ENCODE measurements around the gene SIL1. TPM values are rescaled to one million over a fixed set of nuclear protein-coding genes. Genes with fewer than 3 reads are reported as not detected.
A peak's percentile ranks its signal among the peaks of the same experiment; 100 is the strongest.

Gene SIL1
- total RNA-seq, 1 donor from 2014 or later, result 35.6 TPM

DNA sequence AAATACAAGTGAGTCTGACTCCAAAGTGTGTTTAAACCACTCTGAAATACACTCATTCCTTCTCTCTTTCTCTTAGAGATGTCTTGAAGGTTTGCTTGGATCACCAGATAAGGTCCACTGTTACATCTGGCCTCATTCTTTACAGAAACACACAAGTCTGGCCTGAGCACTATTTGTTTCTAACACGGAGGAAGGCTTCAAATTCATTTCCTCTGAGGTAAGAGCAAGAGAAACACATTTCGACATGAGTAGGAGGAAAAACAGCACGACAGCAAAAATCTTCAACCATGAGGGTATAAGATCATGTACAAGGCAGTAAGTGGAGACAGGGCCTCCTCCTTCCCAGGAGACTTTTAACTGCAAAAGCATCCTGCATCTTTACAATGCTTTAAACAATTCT lies 8.0 kb downstream of the SIL1 start:
- no peaks in the 10 kb centered on the region for H3K4me1 ChIP-seq
- no peaks in the 10 kb centered on the region for H3K27me3 ChIP-seq
- H3K27ac ChIP-seq, result peak overlapping the region; percentile 1
- no peaks in the 10 kb centered on the region for H3K9me3 ChIP-seq
- no peak for TF ChIP-seq POLR2A (IDR thresholded peaks at IDR 0.05)
- TF ChIP-seq, protein P1, sequence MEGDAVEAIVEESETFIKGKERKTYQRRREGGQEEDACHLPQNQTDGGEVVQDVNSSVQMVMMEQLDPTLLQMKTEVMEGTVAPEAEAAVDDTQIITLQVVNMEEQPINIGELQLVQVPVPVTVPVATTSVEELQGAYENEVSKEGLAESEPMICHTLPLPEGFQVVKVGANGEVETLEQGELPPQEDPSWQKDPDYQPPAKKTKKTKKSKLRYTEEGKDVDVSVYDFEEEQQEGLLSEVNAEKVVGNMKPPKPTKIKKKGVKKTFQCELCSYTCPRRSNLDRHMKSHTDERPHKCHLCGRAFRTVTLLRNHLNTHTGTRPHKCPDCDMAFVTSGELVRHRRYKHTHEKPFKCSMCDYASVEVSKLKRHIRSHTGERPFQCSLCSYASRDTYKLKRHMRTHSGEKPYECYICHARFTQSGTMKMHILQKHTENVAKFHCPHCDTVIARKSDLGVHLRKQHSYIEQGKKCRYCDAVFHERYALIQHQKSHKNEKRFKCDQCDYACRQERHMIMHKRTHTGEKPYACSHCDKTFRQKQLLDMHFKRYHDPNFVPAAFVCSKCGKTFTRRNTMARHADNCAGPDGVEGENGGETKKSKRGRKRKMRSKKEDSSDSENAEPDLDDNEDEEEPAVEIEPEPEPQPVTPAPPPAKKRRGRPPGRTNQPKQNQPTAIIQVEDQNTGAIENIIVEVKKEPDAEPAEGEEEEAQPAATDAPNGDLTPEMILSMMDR (IDR thresholded peaks at IDR 0.05), result no peak
- no peak for TF ChIP-seq POLR2AphosphoS5 (IDR thresholded peaks at IDR 0.05; ENCODE audit: insufficient read depth in 1 of 2, low read depth in 1 of 2)
- H3K36me3 ChIP-seq, result no peaks in the 10 kb centered on the region
- H3K4me3 ChIP-seq, result no peak overlapping the region
- DNase-seq (ENCODE audit: extremely low spot score in 2 of 2), result no peak
- intact Hi-C loops (cut with DNase I), result no loop called here

DNA sequence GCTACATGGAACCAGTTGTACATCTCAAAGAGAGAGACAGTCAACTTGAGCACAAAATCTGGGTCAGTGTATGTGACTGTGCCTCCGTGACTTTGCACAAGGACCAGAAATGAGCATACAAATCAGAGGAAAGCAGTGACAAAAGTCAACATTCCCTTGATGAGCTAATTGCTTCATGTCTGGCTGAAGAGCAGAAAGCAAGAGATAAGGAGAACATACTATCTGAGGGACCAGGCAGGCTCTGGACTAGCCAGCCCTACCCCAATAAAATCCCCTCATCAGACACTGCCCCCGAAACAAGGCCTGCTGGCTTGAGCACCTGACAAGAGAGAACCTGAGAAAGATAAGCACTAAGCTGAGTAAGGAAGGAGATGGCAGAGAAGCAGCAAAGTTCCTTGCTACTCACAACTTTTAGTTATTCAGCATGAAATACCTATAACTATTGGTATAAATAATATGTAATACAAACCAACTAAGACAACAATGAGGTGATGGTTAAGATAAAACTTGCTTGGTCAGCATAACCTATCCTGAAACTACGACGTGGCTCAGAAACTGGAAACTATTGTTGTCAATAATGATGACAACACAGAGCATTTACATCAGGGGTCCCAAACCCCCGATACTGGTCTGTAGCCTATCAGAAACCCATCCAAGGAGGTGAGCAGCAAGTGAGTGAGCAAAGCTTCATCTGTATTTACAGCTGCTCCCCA lies 9.5 kb downstream of the SIL1 start:
- TF ChIP-seq POLR2AphosphoS5 (IDR thresholded peaks at IDR 0.05; ENCODE audit: insufficient read depth in 1 of 2, low read depth in 1 of 2) (no peak), POLR2A (IDR thresholded peaks at IDR 0.05) (no peak)
- TF ChIP-seq, protein P1 (IDR thresholded peaks at IDR 0.05), result no peak
- Histone ChIP-seq H3K27ac (no peak overlapping the region), H3K4me1 (no peaks in the 10 kb centered on the region), H3K36me3 (no peaks in the 10 kb centered on the region), H3K27me3 (no peaks in the 10 kb centered on the region), H3K9me3 (no peaks in the 10 kb centered on the region), H3K4me3 (no peak overlapping the region)
- intact Hi-C loops (cut with DNase I), result no loop called here
- DNase-seq (ENCODE audit: extremely low spot score in 2 of 2), result no peak

DNA sequence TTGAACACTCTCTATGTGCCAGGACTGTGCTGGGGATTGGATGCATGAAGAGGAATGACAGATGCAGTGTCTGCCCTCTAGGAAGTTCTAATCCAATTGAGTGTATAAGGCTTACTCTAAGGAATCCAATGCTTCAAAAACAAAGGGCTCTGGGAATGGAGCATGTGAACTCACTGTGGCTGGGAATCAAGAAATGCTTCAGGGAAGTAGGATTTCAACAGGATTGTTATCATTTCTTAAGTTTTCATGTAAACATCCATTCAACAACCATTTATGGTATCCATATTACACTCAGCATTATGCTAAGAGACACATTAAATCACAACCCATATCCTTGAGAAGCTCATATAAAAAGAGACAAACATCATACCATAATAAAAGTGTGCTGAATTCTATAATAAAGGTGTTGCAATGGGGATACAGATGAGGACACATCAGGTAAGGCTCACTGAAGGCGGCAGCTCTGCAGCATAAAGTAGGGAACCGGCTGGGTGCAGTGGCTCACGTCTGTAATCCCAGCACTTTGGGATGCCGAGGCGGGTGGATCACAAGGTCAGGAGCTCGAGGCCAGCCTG lies 11.3 kb downstream of the SIL1 start:
- Histone ChIP-seq H3K4me3 (no peak overlapping the region), H3K9me3 (no peaks in the 10 kb centered on the region), H3K4me1 (peaks cover 17% of the 10 kb centered on the region), H3K27ac (no peak overlapping the region), H3K36me3 (no peaks in the 10 kb centered on the region), H3K27me3 (no peaks in the 10 kb centered on the region)
- DNase-seq (ENCODE audit: extremely low spot score in 2 of 2), result no peak
- intact Hi-C loops (cut with DNase I), result no loop called here
- TF ChIP-seq POLR2A (IDR thresholded peaks at IDR 0.05) (no peak), POLR2AphosphoS5 (IDR thresholded peaks at IDR 0.05; ENCODE audit: insufficient read depth in 1 of 2, low read depth in 1 of 2) (no peak)
- TF ChIP-seq, protein P1 (IDR thresholded peaks at IDR 0.05), result no peak

DNA sequence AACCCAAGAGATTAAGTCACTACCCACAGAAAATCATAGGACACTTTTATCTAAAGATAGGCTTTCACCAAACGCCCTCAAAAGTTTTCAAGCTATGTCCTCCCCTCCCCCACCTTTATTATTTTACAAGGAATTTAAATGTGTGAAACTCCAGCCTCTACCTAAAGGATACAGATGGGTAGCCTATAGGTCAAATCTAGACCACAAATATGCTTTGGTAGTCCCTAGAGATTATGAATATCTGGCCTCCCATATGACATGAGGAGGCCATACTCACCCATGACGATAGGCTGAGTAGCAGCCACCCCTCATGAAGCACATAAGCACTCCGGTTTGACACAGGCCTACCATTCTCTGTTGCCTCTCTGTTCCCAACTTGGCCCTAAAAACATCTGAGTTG lies 11.9 kb downstream of the SIL1 start:
- no peak for DNase-seq (ENCODE audit: extremely low spot score in 2 of 2)
- Histone ChIP-seq H3K4me3 (no peak overlapping the region), H3K27ac (no peak overlapping the region), H3K4me1 (peaks cover 22% of the 10 kb centered on the region), H3K9me3 (no peaks in the 10 kb centered on the region), H3K27me3 (no peaks in the 10 kb centered on the region), H3K36me3 (no peaks in the 10 kb centered on the region)
- no peak for TF ChIP-seq POLR2AphosphoS5 (IDR thresholded peaks at IDR 0.05; ENCODE audit: insufficient read depth in 1 of 2, low read depth in 1 of 2)
- no peak for TF ChIP-seq POLR2A (IDR thresholded peaks at IDR 0.05)
- TF ChIP-seq, protein P1 (IDR thresholded peaks at IDR 0.05), result no peak
- intact Hi-C loops (cut with DNase I), result no loop called here

DNA sequence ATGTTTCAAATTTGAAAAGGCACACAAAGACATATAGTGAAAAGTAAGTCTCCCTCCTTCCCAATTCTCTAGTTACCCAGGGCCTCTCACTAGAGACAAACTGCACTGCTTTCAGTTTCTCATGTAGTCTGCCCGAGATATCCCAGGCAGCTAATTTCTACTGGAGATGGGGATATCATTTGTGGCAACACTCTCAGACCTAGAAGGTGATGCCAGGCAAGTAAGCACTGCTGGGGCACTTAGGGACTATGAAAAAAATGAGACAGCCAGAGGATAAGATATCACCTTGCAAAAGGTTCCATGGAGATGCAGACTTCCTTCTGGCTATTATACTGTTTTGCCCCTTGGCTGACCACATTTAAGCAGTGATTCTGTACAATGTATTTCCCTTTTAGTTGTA lies 12.6 kb downstream of the SIL1 start:
- Histone ChIP-seq H3K27me3 (no peaks in the 10 kb centered on the region), H3K9me3 (no peaks in the 10 kb centered on the region), H3K27ac (no peak overlapping the region), H3K4me1 (peaks cover 29% of the 10 kb centered on the region), H3K36me3 (no peaks in the 10 kb centered on the region), H3K4me3 (no peak overlapping the region)
- DNase-seq (ENCODE audit: extremely low spot score in 2 of 2), result no peak
- TF ChIP-seq POLR2AphosphoS5 (IDR thresholded peaks at IDR 0.05; ENCODE audit: insufficient read depth in 1 of 2, low read depth in 1 of 2), result no peak
- TF ChIP-seq POLR2A (IDR thresholded peaks at IDR 0.05), result no peak
- TF ChIP-seq, protein P1 (IDR thresholded peaks at IDR 0.05), result no peak
- intact Hi-C loops (cut with DNase I), result no loop called here

Data from vagina (tissue), 2 donors.